ENCODE measurements around the gene SCFD2. TPM values are rescaled to one million over a fixed set of nuclear protein-coding genes. Genes with fewer than 3 reads are reported as not detected.
"Not testable (repeated sequence)": the region's sequence is repeated elsewhere in the genome, so short reads cannot be mapped to it uniquely, and the experiment has no call there.

The SCFD2 gene
- total and polyA plus RNA-seq, 7 donors, result 5.8 to 13.3 (median 11.2) TPM

GRCh38 chr4:53061091-53061850 is 304.6 kb downstream of the SCFD2 start:
- no peak for TF ChIP-seq CTCF (IDR thresholded peaks at IDR 0.05)

GRCh38 chr4:53060278-53060677 is 305.6 kb downstream of the SCFD2 start:
- intact Hi-C loops (cut with DNase I), result no loop called here
- H3K4me3 ChIP-seq, result no peak overlapping the region
- H3K27me3 ChIP-seq (ENCODE audit: insufficient read depth in 3 of 3, low read length in 2 of 3), result no peaks in the 10 kb centered on the region
- DNase-seq (no peak), ATAC-seq (no peak)
- no peak for TF ChIP-seq CTCF (IDR thresholded peaks at IDR 0.05)
- H3K36me3 ChIP-seq (ENCODE audit: insufficient read depth in 1 of 2, low read depth in 1 of 2), result no peaks in the 10 kb centered on the region
- 62 to 73% (median 69%) methylated on average over 3 of the region's 3 CpGs for WGBS, 3 donors
- no peak overlapping the region for H3K27ac ChIP-seq
- peaks cover 29% of the 10 kb centered on the region for H3K4me1 ChIP-seq
- H3K9me3 ChIP-seq, result no peaks in the 10 kb centered on the region

More at GRCh38 chr4:53061091-53061850, 304.6 kb downstream of the SCFD2 start:
- 94 to 97% (median 96%) methylated on average over 8 of the region's 8 CpGs for WGBS, 3 donors
- no peaks in the 10 kb centered on the region for H3K27me3 ChIP-seq (ENCODE audit: insufficient read depth in 3 of 3, low read length in 2 of 3)
- ATAC-seq (no peak), DNase-seq (no peak)
- no peaks in the 10 kb centered on the region for H3K9me3 ChIP-seq
- intact Hi-C loops (cut with DNase I), result no loop called here
- peaks cover 23% of the 10 kb centered on the region for H3K4me1 ChIP-seq
- H3K27ac ChIP-seq, result no peak overlapping the region
- no peaks in the 10 kb centered on the region for H3K36me3 ChIP-seq (ENCODE audit: insufficient read depth in 1 of 2, low read depth in 1 of 2)
- H3K4me3 ChIP-seq, result no peak overlapping the region

- Histone ChIP-seq H3K9me3 (no peaks in the 10 kb centered on the region), H3K4me1 (peaks cover 33% of the 10 kb centered on the region), H3K4me3 (no peak overlapping the region), H3K27ac (no peak overlapping the region), H3K27me3 (ENCODE audit: insufficient read depth in 3 of 3, low read length in 2 of 3) (no peaks in the 10 kb centered on the region), H3K36me3 (ENCODE audit: insufficient read depth in 1 of 2, low read depth in 1 of 2) (no peaks in the 10 kb centered on the region)
- intact Hi-C loops (cut with DNase I), result no loop called here
- ATAC-seq (no peak), DNase-seq (no peak)
- WGBS, 3 donors, result 86 to 92% (median 88%) methylated on average over 1 of the region's 1 CpG
- TF ChIP-seq CTCF (IDR thresholded peaks at IDR 0.05), result no peak
Observed at GRCh38 chr4:53059871-53060270, 306.0 kb downstream of the SCFD2 start.

GRCh38 chr4:53059256-53059655 is 306.6 kb downstream of the SCFD2 start:
- intact Hi-C loops (cut with DNase I), result no loop called here
- no peak overlapping the region for H3K4me3 ChIP-seq
- H3K36me3 ChIP-seq (ENCODE audit: insufficient read depth in 1 of 2, low read depth in 1 of 2), result no peaks in the 10 kb centered on the region
- peak in 2 of 4 donors; percentile 51 to 78 for ATAC-seq
- H3K9me3 ChIP-seq, result no peaks in the 10 kb centered on the region
- no peak overlapping the region for H3K27ac ChIP-seq
- no peak for DNase-seq
- TF ChIP-seq CTCF (IDR thresholded peaks at IDR 0.05), result no peak
- H3K4me1 ChIP-seq, result peaks cover 34% of the 10 kb centered on the region
- no peaks in the 10 kb centered on the region for H3K27me3 ChIP-seq (ENCODE audit: insufficient read depth in 3 of 3, low read length in 2 of 3)
- 23 to 47% (median 26%) methylated on average over 4 of the region's 4 CpGs for WGBS, 3 donors

GRCh38 chr4:53057679-53058078 is 308.2 kb downstream of the SCFD2 start:
- Histone ChIP-seq H3K4me1 (peaks cover 34% of the 10 kb centered on the region), H3K36me3 (ENCODE audit: insufficient read depth in 1 of 2, low read depth in 1 of 2) (no peaks in the 10 kb centered on the region), H3K9me3 (no peaks in the 10 kb centered on the region), H3K27me3 (ENCODE audit: insufficient read depth in 3 of 3, low read length in 2 of 3) (no peaks in the 10 kb centered on the region), H3K4me3 (no peak overlapping the region), H3K27ac (no peak overlapping the region)
- ATAC-seq (peak; percentile 40 to 94 (median 88)), DNase-seq (no peak)
- WGBS, 3 donors, result 29 to 50% (median 35%) methylated on average over 3 of the region's 3 CpGs
- TF ChIP-seq CTCF (IDR thresholded peaks at IDR 0.05), result no peak
- intact Hi-C loops (cut with DNase I), result no loop called here

- intact Hi-C loops (cut with DNase I); H3K4me3 ChIP-seq; H3K36me3 ChIP-seq (ENCODE audit: insufficient read depth in 1 of 2, low read depth in 1 of 2); ATAC-seq; H3K9me3 ChIP-seq; H3K27me3 ChIP-seq (ENCODE audit: insufficient read depth in 3 of 3, low read length in 2 of 3); H3K27ac ChIP-seq; DNase-seq: not testable (repeated sequence)
- 75 to 96% (median 85%) methylated on average over 2 of the region's 2 CpGs for WGBS, 3 donors
- H3K4me1 ChIP-seq, result peaks cover 34% of the 10 kb centered on the region
Observed at GRCh38 chr4:53057108-53057507, 308.8 kb downstream of the SCFD2 start.
